Testis (tissue), 2 donors: ENCODE data around the gene STAC2.

Experiments used
- POLR2A ChIP-seq: fragments of 450-650 bp; IDR thresholded peaks from one replicate; pipeline ENCODE4 v1.6.1; 2017; ENCODE audit warnings: antibody characterized with exemption, mild to moderate bottlenecking, moderate library complexity
- TF ChIP-seq, protein P1 (sequence below), 3 experiments: fragments of 450-650 bp in 2 of 3; fragments of 200-600 bp in 1 of 3; sonication (generic) in 1 of 3; IDR thresholded peaks; one replicate each; pipeline ENCODE4 v1.5.1; 2016 to 2019; ENCODE audit warnings: antibody characterized with exemption in 3 of 3, mild to moderate bottlenecking in 2 of 3, moderate library complexity in 1 of 3

DNA sequence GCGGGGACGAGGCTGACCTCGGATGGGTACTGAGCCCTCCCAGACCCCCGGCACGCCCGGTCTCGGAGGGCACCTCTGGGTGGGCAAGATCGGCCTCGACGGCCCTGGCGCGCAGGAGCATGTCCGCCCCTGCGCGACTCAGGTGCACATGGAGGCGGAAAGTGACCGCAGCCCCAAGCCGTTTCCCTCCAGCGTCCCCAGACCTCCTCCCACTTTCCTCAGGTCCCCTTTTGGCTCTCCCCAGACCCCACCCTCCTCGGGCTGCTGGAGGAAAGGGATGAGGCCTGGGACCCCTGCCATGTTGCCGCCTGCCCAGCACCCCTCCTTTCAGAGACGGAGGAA is 15.7 kb downstream of the STAC2 start:
- TF ChIP-seq, protein P1, sequence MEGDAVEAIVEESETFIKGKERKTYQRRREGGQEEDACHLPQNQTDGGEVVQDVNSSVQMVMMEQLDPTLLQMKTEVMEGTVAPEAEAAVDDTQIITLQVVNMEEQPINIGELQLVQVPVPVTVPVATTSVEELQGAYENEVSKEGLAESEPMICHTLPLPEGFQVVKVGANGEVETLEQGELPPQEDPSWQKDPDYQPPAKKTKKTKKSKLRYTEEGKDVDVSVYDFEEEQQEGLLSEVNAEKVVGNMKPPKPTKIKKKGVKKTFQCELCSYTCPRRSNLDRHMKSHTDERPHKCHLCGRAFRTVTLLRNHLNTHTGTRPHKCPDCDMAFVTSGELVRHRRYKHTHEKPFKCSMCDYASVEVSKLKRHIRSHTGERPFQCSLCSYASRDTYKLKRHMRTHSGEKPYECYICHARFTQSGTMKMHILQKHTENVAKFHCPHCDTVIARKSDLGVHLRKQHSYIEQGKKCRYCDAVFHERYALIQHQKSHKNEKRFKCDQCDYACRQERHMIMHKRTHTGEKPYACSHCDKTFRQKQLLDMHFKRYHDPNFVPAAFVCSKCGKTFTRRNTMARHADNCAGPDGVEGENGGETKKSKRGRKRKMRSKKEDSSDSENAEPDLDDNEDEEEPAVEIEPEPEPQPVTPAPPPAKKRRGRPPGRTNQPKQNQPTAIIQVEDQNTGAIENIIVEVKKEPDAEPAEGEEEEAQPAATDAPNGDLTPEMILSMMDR (IDR thresholded peaks at IDR 0.05) = no peak
- no peak for TF ChIP-seq POLR2A
